GM19328 (cell line): Measurements from ENCODE around the gene MAGEF1.
"Not testable (repeated sequence)": the region's sequence is repeated elsewhere in the genome, so short reads cannot be mapped to it uniquely, and the experiment has no call there.

Experiments
- ATAC-seq: cut with Tn5 transposase; IDR thresholded peaks from one replicate; pipeline ENCODE4 v1.9.1; 2021; ENCODE audit warnings: mild to moderate bottlenecking, moderate library complexity; ENCODE audit not compliant: unreplicated experiment

The MAGEF1 gene

GRCh38 chr3:184743248-184743647 lies 31.4 kb upstream of the MAGEF1 start:
- no peak for ATAC-seq

- ATAC-seq: no peak
Observed at GRCh38 chr3:184742676-184743135, 30.8 kb upstream of the MAGEF1 start.

- no peak for ATAC-seq
Observed at GRCh38 chr3:184741798-184742675, 30.2 kb upstream of the MAGEF1 start.

- no peak for ATAC-seq
Observed at GRCh38 chr3:184741259-184741556, 29.3 kb upstream of the MAGEF1 start.

- ATAC-seq: no peak
Observed at GRCh38 chr3:184740509-184741258, 28.8 kb upstream of the MAGEF1 start.

- ATAC-seq: no peak
Observed at GRCh38 chr3:184739594-184740505, 28.0 kb upstream of the MAGEF1 start.

- no peak for ATAC-seq
Observed at GRCh38 chr3:184738982-184739381, 27.1 kb upstream of the MAGEF1 start.

GRCh38 chr3:184738506-184738890 lies 26.6 kb upstream of the MAGEF1 start:
- ATAC-seq: no peak

- ATAC-seq: no peak
Observed at GRCh38 chr3:184737641-184738505, 26.0 kb upstream of the MAGEF1 start.

- no peak for ATAC-seq
Observed at GRCh38 chr3:184737063-184737462, 25.2 kb upstream of the MAGEF1 start.

- ATAC-seq: no peak
Observed at GRCh38 chr3:184734903-184735701, 23.2 kb upstream of the MAGEF1 start.

GRCh38 chr3:184733971-184734608 lies 22.2 kb upstream of the MAGEF1 start:
- ATAC-seq: no peak

GRCh38 chr3:184733181-184733580 lies 21.3 kb upstream of the MAGEF1 start:
- no peak for ATAC-seq

GRCh38 chr3:184731786-184732537 lies 20.1 kb upstream of the MAGEF1 start:
- no peak for ATAC-seq

GRCh38 chr3:184730924-184731323 lies 19.1 kb upstream of the MAGEF1 start:
- no peak for ATAC-seq

GRCh38 chr3:184729154-184729553 lies 17.3 kb upstream of the MAGEF1 start:
- ATAC-seq: not testable (repeated sequence)

GRCh38 chr3:184728010-184728527 lies 16.2 kb upstream of the MAGEF1 start:
- ATAC-seq: no peak
